GM12864 (cell line): ENCODE measurements around the gene TTC12.

Experiments used
- DNase-seq: peaks from one replicate; pipeline ENCODE4 v3.0.0-alpha.2; 2011; ENCODE audit warnings: low read depth
- H3K4me3 ChIP-seq: 2 replicates; pipeline ENCODE4 v1.5.1; 2011; ENCODE audit warnings: mild to moderate bottlenecking, low read depth, low read length, control low read depth
- CTCF ChIP-seq: IDR thresholded peaks from 2 replicates; pipeline ENCODE4 v1.5.1; 2011; ENCODE audit warnings: low read depth, mild to moderate bottlenecking, moderate library complexity, low read length, control low read depth, inconsistent platforms; ENCODE audit errors: missing control alignments

TTC12 gene

DNA sequence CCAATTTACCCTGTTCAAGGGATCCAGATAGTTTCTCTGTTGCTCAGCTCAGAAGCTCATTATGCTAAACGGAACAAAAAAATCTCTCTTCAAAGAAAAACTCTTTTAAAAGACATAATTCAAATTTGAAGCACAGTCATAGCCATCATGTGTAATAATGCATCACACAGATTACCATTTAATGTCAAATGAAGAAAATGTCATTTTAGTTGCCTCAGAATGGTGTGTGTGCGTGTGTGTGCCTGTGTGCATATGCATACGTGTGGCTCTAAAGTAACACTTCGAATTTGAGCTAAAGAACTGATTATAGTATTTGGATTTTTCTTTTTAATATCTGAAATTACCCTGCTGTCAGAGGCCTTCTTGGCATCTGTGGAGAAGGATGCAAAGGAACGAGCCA lies 9.9 kb downstream of the TTC12 start:
- H3K4me3 ChIP-seq = no peak overlapping the region
- no peak for TF ChIP-seq CTCF
- no peak for DNase-seq

DNA sequence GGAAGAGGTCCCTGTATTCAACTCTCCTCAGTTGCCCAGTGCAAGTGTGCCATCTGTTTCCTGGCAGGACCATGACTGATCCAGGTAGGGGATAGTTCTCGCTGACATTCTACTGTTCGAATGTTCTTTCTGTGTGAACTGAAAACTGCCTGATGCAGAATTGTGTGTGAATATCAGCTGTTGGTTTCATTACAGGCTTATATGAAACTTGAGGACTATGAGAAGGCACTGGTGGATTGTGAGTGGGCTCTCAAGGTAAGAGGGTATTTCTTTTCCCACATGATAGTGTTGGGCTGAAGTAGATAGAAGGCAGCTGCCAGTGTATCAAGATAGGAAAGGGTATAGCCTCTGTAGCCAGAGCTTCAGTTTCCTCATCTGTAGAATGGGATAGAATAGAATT lies 15.3 kb downstream of the TTC12 start:
- no peak overlapping the region for H3K4me3 ChIP-seq
- no peak for DNase-seq
- no peak for TF ChIP-seq CTCF

DNA sequence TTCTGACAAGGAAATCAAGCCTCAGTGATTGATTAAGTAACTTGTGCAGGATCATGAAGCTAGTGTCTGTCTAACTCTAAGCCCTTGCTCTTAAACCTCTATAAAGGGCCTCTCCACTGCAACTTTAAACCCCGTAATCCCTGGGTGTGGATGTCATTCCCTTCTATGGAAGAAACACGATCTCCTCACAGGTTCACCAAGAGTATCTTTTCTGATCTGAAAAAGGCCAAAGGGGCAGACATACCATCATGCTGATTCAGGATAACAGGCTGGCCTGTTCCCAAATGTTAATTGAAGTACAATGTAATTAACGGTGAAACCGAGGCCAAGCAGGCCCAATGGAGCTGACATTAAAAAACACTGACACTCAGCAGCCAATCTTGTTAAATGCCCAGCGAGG lies 17.1 kb downstream of the TTC12 start:
- no peak for TF ChIP-seq CTCF
- no peak for DNase-seq

GRCh38 chr11:113332023-113332422 lies 17.6 kb downstream of the TTC12 start:
- no peak for DNase-seq
- no peak for TF ChIP-seq CTCF

More for the DNA sequence above, 17.1 kb downstream of the TTC12 start:
- H3K4me3 ChIP-seq = no peak overlapping the region

DNA sequence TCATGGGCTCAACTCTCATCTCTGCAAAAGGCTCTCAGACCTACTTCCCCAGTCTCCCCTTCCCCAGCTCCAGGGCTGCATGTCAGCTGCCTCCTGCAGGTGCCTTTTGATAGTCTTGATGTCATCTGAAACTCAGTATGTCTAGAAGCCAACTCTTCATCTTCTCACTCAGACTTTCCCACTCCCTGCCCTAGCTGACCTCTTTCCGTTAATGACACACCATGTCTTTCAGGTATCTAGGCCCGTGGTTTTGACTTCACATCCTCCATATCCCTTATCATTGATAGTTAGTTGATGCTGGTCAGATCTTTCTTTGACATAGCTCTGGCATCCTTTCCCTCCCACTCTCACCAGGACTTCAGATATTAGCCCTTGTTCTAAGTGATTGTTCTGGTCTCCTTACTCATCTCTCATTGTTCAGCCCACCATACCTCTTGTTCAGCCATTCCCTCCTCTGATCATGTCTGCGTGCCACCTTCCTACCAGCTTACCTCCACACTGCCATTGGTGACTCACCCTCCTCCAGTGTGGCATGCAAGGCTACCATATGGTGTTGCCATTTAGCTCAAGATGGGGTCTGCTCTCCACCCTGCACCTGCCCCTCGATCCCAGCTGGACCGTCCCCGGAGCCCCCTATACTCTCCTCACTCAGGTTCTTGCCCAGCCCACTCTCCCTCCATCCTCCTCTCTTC lies 18.4 kb downstream of the TTC12 start:
- DNase-seq = no peak
- no peak for TF ChIP-seq CTCF

More at GRCh38 chr11:113332023-113332422, 17.6 kb downstream of the TTC12 start:
- H3K4me3 ChIP-seq = no peak overlapping the region

DNA sequence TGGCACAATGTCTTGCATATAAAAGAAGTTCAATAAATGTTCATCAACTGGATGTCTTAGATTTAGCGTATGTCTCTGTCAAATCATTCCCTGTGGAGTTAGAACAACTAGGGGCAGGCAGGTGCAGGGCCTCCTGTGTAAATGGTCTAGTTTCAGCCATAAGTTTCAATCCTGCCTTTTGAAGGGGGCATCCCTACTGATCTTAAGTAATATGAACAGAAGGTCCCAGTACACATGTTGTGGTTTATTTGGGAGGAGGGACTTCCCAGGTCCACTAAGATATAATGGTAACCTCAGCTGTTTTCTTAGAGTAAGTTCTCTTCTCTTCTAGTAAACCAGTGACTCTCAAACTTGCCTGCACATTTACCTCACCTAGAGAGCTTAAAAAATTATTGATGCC lies 19.8 kb downstream of the TTC12 start:
- no peak overlapping the region for H3K4me3 ChIP-seq
- TF ChIP-seq CTCF = no peak
- DNase-seq = peak; percentile 21

More for the DNA sequence above, 18.4 kb downstream of the TTC12 start:
- H3K4me3 ChIP-seq = no peak overlapping the region

- DNase-seq = no peak
- H3K4me3 ChIP-seq = no peak overlapping the region
- no peak for TF ChIP-seq CTCF
Observed at GRCh38 chr11:113338730-113339129, 24.3 kb downstream of the TTC12 start.
